Measurements from ENCODE around the gene ZNF385B. TPM values are rescaled to one million over a fixed set of nuclear protein-coding genes. Genes with fewer than 3 reads are reported as not detected.

ZNF385B gene
- polyA plus RNA-seq, 1 donor from 2014 or later = 0.31 TPM

- Histone ChIP-seq H3K36me3 (ENCODE audit: insufficient read depth, low read length) (no peaks in the 10 kb centered on the region), H4K20me1 (ENCODE audit: insufficient read depth) (no peaks in the 10 kb centered on the region), H3K9ac (ENCODE audit: low read length) (no peak overlapping the region), H3K4me3 (ENCODE audit: low read length) (no peak overlapping the region), H3K4me2 (ENCODE audit: low read length) (no peak overlapping the region), H3K9me2 (ENCODE audit: insufficient read depth, low read length) (no peaks in the 10 kb centered on the region), H3K27ac (ENCODE audit: low read length) (no peak overlapping the region), H3K9me3 (ENCODE audit: low read length) (no peaks in the 10 kb centered on the region), H3F3A (ENCODE audit: insufficient read depth, low read length, poor library complexity, severe bottlenecking) (no peaks in the 10 kb centered on the region), H2AFZ (ENCODE audit: low read depth, low read length) (no peak overlapping the region), H3K27me3 (ENCODE audit: insufficient read depth, low read depth, low read length) (no peaks in the 10 kb centered on the region), H3K79me2 (replicated peaks; ENCODE audit: insufficient read depth, low read length) (no peaks in the 10 kb centered on the region)
- no peak for TF ChIP-seq MXI1 (conservative IDR thresholded peaks at IDR 0.05; ENCODE audit: poor library complexity, severe bottlenecking)
- no peak for TF ChIP-seq POLR2AphosphoS5 (IDR thresholded peaks at IDR 0.05)
- no peak for TF ChIP-seq REST (IDR thresholded peaks at IDR 0.05; ENCODE audit: borderline replicate concordance)
- TF ChIP-seq TAF1 (IDR thresholded peaks at IDR 0.05; ENCODE audit: low read depth) = no peak
- TF ChIP-seq RAD21 (conservative IDR thresholded peaks at IDR 0.05) = no peak
- no peak for TF ChIP-seq EZH2 (IDR thresholded peaks at IDR 0.05; ENCODE audit: borderline replicate concordance, insufficient read depth, low read length, poor library complexity, severe bottlenecking)
- TF ChIP-seq EP300 (conservative IDR thresholded peaks at IDR 0.05; ENCODE audit: poor library complexity, severe bottlenecking) = no peak
Measured at GRCh38 chr2:179483131-179483530, 378.3 kb downstream of the ZNF385B start.

- Histone ChIP-seq H3K79me2 (replicated peaks; ENCODE audit: insufficient read depth, low read length) (no peaks in the 10 kb centered on the region), H3K4me2 (ENCODE audit: low read length) (no peak overlapping the region), H2AFZ (ENCODE audit: low read depth, low read length) (no peak overlapping the region)
Measured at GRCh38 chr2:179479947-179480346, 381.5 kb downstream of the ZNF385B start.

More at GRCh38 chr2:179479947-179480346, 381.5 kb downstream of the ZNF385B start:
- no peaks in the 10 kb centered on the region for H4K20me1 ChIP-seq (ENCODE audit: insufficient read depth)
- no peaks in the 10 kb centered on the region for H3F3A ChIP-seq (ENCODE audit: insufficient read depth, low read length, poor library complexity, severe bottlenecking)
- H3K9ac ChIP-seq (ENCODE audit: low read length) = no peak overlapping the region
- H3K27ac ChIP-seq (ENCODE audit: low read length) = no peak overlapping the region
- H3K4me3 ChIP-seq (ENCODE audit: low read length) = no peak overlapping the region
- TF ChIP-seq EP300 (conservative IDR thresholded peaks at IDR 0.05; ENCODE audit: poor library complexity, severe bottlenecking) = no peak
- TF ChIP-seq REST (IDR thresholded peaks at IDR 0.05; ENCODE audit: borderline replicate concordance) = no peak
- no peak for TF ChIP-seq RAD21 (conservative IDR thresholded peaks at IDR 0.05)
- TF ChIP-seq CTCF (IDR thresholded peaks at IDR 0.05; ENCODE audit: poor library complexity, severe bottlenecking) = no peak
- TF ChIP-seq TAF1 (IDR thresholded peaks at IDR 0.05; ENCODE audit: low read depth) = no peak
- no peak for TF ChIP-seq POLR2AphosphoS5 (IDR thresholded peaks at IDR 0.05)
- TF ChIP-seq SMC3 (conservative IDR thresholded peaks at IDR 0.05; ENCODE audit: poor library complexity) = no peak
- TF ChIP-seq EZH2 (IDR thresholded peaks at IDR 0.05; ENCODE audit: borderline replicate concordance, insufficient read depth, low read length, poor library complexity, severe bottlenecking) = no peak
- TF ChIP-seq MXI1 (conservative IDR thresholded peaks at IDR 0.05; ENCODE audit: poor library complexity, severe bottlenecking) = no peak
- H3K36me3 ChIP-seq (ENCODE audit: insufficient read depth, low read length) = no peaks in the 10 kb centered on the region
- no peaks in the 10 kb centered on the region for H3K9me2 ChIP-seq (ENCODE audit: insufficient read depth, low read length)
- H3K9me3 ChIP-seq (ENCODE audit: low read length) = no peaks in the 10 kb centered on the region
- no peaks in the 10 kb centered on the region for H3K27me3 ChIP-seq (ENCODE audit: insufficient read depth, low read depth, low read length)

Data from neural cell (in vitro differentiated cells).